H1 (cell line): Measurements from ENCODE around the gene CELF1. TPM values are rescaled to one million over a fixed set of nuclear protein-coding genes. Genes with fewer than 3 reads are reported as not detected.

Source experiments
- CTCF ChIA-PET: fragments of 300-600 bp; sonication (Branson Sonifier 250); formaldehyde crosslinking; loops from one replicate; lab custom pipeline; 2021; ENCODE audit not compliant: partially characterized antibody; lab: Charles Lee
- POLR2A ChIA-PET: fragments of 300-600 bp; sonication (Branson Sonifier 250); formaldehyde crosslinking; loops from one replicate; lab custom pipeline; 2021; ENCODE audit warnings: inconsistent platforms; ENCODE audit not compliant: partially characterized antibody; lab: Charles Lee
- DNase-seq, 2 experiments: peaks; one replicate each; pipeline versions ENCODE4 v3.0.0 to v3.0.0-alpha.2; 2010 to 2022; ENCODE audit warnings: low spot score in 2 of 2, low read depth in 1 of 2, mixed read lengths in 1 of 2
- FAIRE-seq: peaks from 2 replicates; lab custom pipeline; 2011; peaks lifted over from hg19 to GRCh38; lab: Jason Lieb, UNC
- H2AFZ ChIP-seq: 2 replicates; pipeline ENCODE4 v1.8.1; 2012; ENCODE audit warnings: low read length, inconsistent platforms
- H2AK5ac ChIP-seq: 2 replicates; pipeline ENCODE4 v1.6.1; 2013; ENCODE audit warnings: low read depth, low read length
- H2BK120ac ChIP-seq: replicated peaks from 2 replicates; pipeline ENCODE3; 2013; ENCODE audit warnings: low read depth, low read length, inconsistent platforms
- H2BK12ac ChIP-seq: 2 replicates; pipeline ENCODE4 v1.6.1; 2013; ENCODE audit warnings: low read depth, low read length
- H2BK15ac ChIP-seq: 2 replicates; pipeline ENCODE4 v1.6.1; 2013; ENCODE audit warnings: low read length
- H2BK20ac ChIP-seq: 2 replicates; pipeline ENCODE4 v1.6.1; 2013; ENCODE audit warnings: low read length
- H2BK5ac ChIP-seq: 2 replicates; pipeline ENCODE4 v1.6.1; 2013; ENCODE audit warnings: low read depth, low read length
- H3K14ac ChIP-seq: 2 replicates; pipeline ENCODE4 v1.6.1; 2013; ENCODE audit warnings: inconsistent platforms; ENCODE audit not compliant: insufficient read length
- H3K18ac ChIP-seq: 2 replicates; pipeline ENCODE4 v1.6.1; 2013; ENCODE audit warnings: low read length; ENCODE audit errors: extremely low read depth
- H3K23ac ChIP-seq: 2 replicates; pipeline ENCODE4 v1.6.1; 2013; ENCODE audit warnings: inconsistent platforms; ENCODE audit not compliant: insufficient read length
- H3K23me2 ChIP-seq: 2 replicates; pipeline ENCODE4 v1.6.1; 2013; ENCODE audit warnings: low read depth, low read length
- H3K27ac ChIP-seq: 2 replicates; pipeline ENCODE4 v1.6.1; 2011; ENCODE audit warnings: low read depth, low read length, inconsistent platforms
- H3K27me3 ChIP-seq, 4 experiments: replicated peaks in 1 of 4; 1 replicate in 1 of 4; 2 replicates in 3 of 4; pipeline versions ENCODE4 v1.6.1 to v1.8.1; 2011 to 2013; ENCODE audit warnings: low read length in 3 of 4, mild to moderate bottlenecking in 3 of 4, inconsistent platforms in 2 of 4, mixed read lengths in 2 of 4, moderate library complexity in 1 of 4; ENCODE audit not compliant: control insufficient read depth in 3 of 4, insufficient read depth in 3 of 4; ENCODE audit errors: extremely low read depth in 1 of 4
- H3K36me3 ChIP-seq, 4 experiments: 2 replicates each; pipeline versions ENCODE4 v1.6.1 to v1.8.1; 2011 to 2013; ENCODE audit warnings: mild to moderate bottlenecking in 4 of 4, low read length in 3 of 4, moderate library complexity in 2 of 4, control low read depth in 1 of 4, inconsistent platforms in 1 of 4; ENCODE audit not compliant: insufficient read depth in 4 of 4, control insufficient read depth in 2 of 4
- H3K4ac ChIP-seq: replicated peaks from 2 replicates; pipeline ENCODE3; 2013; ENCODE audit warnings: low read length, low read depth, mixed read lengths, inconsistent platforms; ENCODE audit not compliant: insufficient read length
- H3K4me1 ChIP-seq, 4 experiments: replicated peaks in 1 of 4; 1 replicate in 1 of 4; 2 replicates in 3 of 4; pipeline versions ENCODE4 v1.6.1 to v1.8.1; 2011 to 2013; ENCODE audit warnings: low read length in 3 of 4, inconsistent platforms in 2 of 4, mixed read lengths in 1 of 4; ENCODE audit not compliant: insufficient read depth in 4 of 4, control insufficient read depth in 3 of 4
- H3K4me2 ChIP-seq, 2 experiments: 2 replicates each; pipeline versions ENCODE4 v1.6.1 to v1.8.1; 2011 to 2013; ENCODE audit warnings: low read depth in 2 of 2, low read length in 2 of 2, control low read depth in 1 of 2, inconsistent platforms in 1 of 2, mild to moderate bottlenecking in 1 of 2; ENCODE audit not compliant: insufficient read depth in 1 of 2
- H3K4me3 ChIP-seq, 4 experiments: fragments of 200-600, 300-600 bp in 1 of 4; sonication (generic), shearing (Covaris generic), sonication (Bioruptor Twin) in 1 of 4; 2 replicates each; pipeline versions ENCODE4 v1.5.1 to v1.8.1; 2011 to 2016; ENCODE audit warnings: low read length in 4 of 4, low read depth in 3 of 4, control low read depth in 2 of 4, inconsistent platforms in 2 of 4, mild to moderate bottlenecking in 2 of 4, mixed read lengths in 1 of 4, moderate library complexity in 1 of 4; ENCODE audit not compliant: insufficient read depth in 2 of 4; ENCODE audit errors: extremely low read depth in 1 of 4
- H3K56ac ChIP-seq: replicated peaks from 2 replicates; pipeline ENCODE3; 2013; ENCODE audit warnings: low read depth, mild to moderate bottlenecking, mixed read lengths, low read length, inconsistent platforms; ENCODE audit not compliant: insufficient read length
- H3K79me1 ChIP-seq: 2 replicates; pipeline ENCODE4 v1.6.1; 2013; ENCODE audit warnings: low read depth, low read length, control low read depth
- H3K79me2 ChIP-seq, 2 experiments: 2 replicates each; pipeline versions ENCODE4 v1.6.1 to v1.8.1; 2012 to 2013; ENCODE audit warnings: low read length in 2 of 2, mild to moderate bottlenecking in 2 of 2, inconsistent platforms in 1 of 2; ENCODE audit not compliant: insufficient read depth in 2 of 2, control insufficient read depth in 1 of 2
- H3K9ac ChIP-seq, 4 experiments: replicated peaks in 1 of 4; 1 replicate in 1 of 4; 2 replicates in 3 of 4; pipeline versions ENCODE4 v1.6.1 to v1.8.1; 2011 to 2013; ENCODE audit warnings: low read depth in 3 of 4, low read length in 3 of 4, control low read depth in 2 of 4, mild to moderate bottlenecking in 2 of 4, moderate library complexity in 2 of 4, inconsistent platforms in 1 of 4; ENCODE audit errors: extremely low read depth in 1 of 4
- H3K9me3 ChIP-seq, 2 experiments: 2 replicates each; pipeline versions ENCODE4 v1.6.1 to v1.8.1; 2012 to 2013; ENCODE audit warnings: mild to moderate bottlenecking in 2 of 2, moderate library complexity in 2 of 2, control low read depth in 1 of 2, inconsistent platforms in 1 of 2, low read depth in 1 of 2, low read length in 1 of 2, mixed read lengths in 1 of 2; ENCODE audit not compliant: insufficient read depth in 2 of 2
- H4K20me1 ChIP-seq, 2 experiments: replicated peaks in 1 of 2; 2 replicates each; pipeline versions ENCODE3 to v1.8.1; 2011 to 2013; ENCODE audit warnings: inconsistent platforms in 2 of 2, low read length in 2 of 2, mild to moderate bottlenecking in 1 of 2; ENCODE audit not compliant: insufficient read depth in 2 of 2, control insufficient read depth in 1 of 2
- H4K5ac ChIP-seq: 2 replicates; pipeline ENCODE4 v1.6.1; 2013; ENCODE audit warnings: low read length, low read depth, mixed read lengths, inconsistent platforms; ENCODE audit not compliant: insufficient read length
- H4K8ac ChIP-seq: 2 replicates; pipeline ENCODE4 v1.8.0; 2013; ENCODE audit warnings: mild to moderate bottlenecking, moderate library complexity, low read length, inconsistent platforms; ENCODE audit not compliant: insufficient read depth; ENCODE audit errors: extremely low read depth
- H4K91ac ChIP-seq: replicated peaks from 2 replicates; pipeline ENCODE3; 2013; ENCODE audit warnings: low read length, mixed read lengths, inconsistent platforms; ENCODE audit not compliant: insufficient read length
- CHD2 ChIP-seq: IDR thresholded peaks from 2 replicates; pipeline ENCODE4 v1.6.1; 2012; ENCODE audit warnings: low read length, improper control_type of control experiment
- CTBP2 ChIP-seq: IDR thresholded peaks from 2 replicates; pipeline ENCODE4 v1.7.0; 2011; ENCODE audit warnings: borderline replicate concordance, mild to moderate bottlenecking, moderate library complexity, mixed read lengths, low read length; ENCODE audit not compliant: insufficient read depth, insufficient read length
- GTF2F1 ChIP-seq: IDR thresholded peaks from 2 replicates; pipeline ENCODE4 v1.6.1; 2012; ENCODE audit warnings: low read depth, low read length, improper control_type of control experiment, borderline replicate concordance
- POLR2A ChIP-seq, 2 experiments: IDR thresholded peaks; 1 replicate in 1 of 2; 2 replicates in 1 of 2; pipeline ENCODE4 v1.6.1; 2011; ENCODE audit warnings: low read depth in 2 of 2, low read length in 2 of 2, mild to moderate bottlenecking in 2 of 2; ENCODE audit errors: control extremely low read depth in 1 of 2
- RBBP5 ChIP-seq: IDR thresholded peaks from 2 replicates; pipeline ENCODE4 v1.7.1; 2012; ENCODE audit warnings: low read depth, mild to moderate bottlenecking, inconsistent platforms, low read length, moderate library complexity, borderline replicate concordance
- SP2 ChIP-seq: IDR thresholded peaks from 2 replicates; pipeline ENCODE4 v1.6.1; 2012; ENCODE audit warnings: mild to moderate bottlenecking, low read length, inconsistent platforms
- WGBS, 2 experiments: shearing (Covaris generic) in 1 of 2; methylation state at CpG; one replicate each; pipeline versions ENCODE4 v1.1.6 to v1.1.7; 2013 to 2015; ENCODE audit warnings: low lambda C conversion rate in 2 of 2, mixed read lengths in 2 of 2, inconsistent platforms in 1 of 2, low coverage in 1 of 2, missing lambda C conversion rate in 1 of 2; ENCODE audit not compliant: insufficient replicate concordance in 2 of 2, insufficient coverage in 1 of 2, insufficient read length in 1 of 2; ENCODE audit errors: extremely low coverage in 1 of 2, missing lambda C conversion rate in 1 of 2; 5-methylcytosine and 5-hydroxymethylcytosine counted together
- polyA plus RNA-seq, 7 experiments: library from polyadenylated mRNA; depleted of rRNA in 3 of 7; stranded (reverse) in 5 of 7; unstranded in 2 of 7; fragments of >200 nt in 5 of 7; fragments of 200-250 nt in 2 of 7; gene quantifications; 1 replicate in 5 of 7; 2 replicates in 1 of 7; 4 replicates in 1 of 7; pipeline versions ENCODE4 v1.2.1 to v1.2.3, GENCODE V29; 2011 to 2013; ENCODE audit warnings: missing spikeins in 2 of 7, mixed read lengths in 2 of 7
- total RNA-seq: library from RNA; stranded (reverse); fragmentation: NEBNext Ultra II Directional; extraction: Animal tissue kit (Norgen Biotek cat#: 25700); gene quantifications from 2 replicates; pipeline ENCODE4 v1.2.1, GENCODE V29; 2021

CELF1 gene
- total and polyA plus RNA-seq, 2 of the 8 experiments (the other 6 are each of a cell fraction or from before 2014, with no cell fraction given): 131 to 197 TPM

- Histone ChIP-seq H3K27ac (no peak overlapping the region), H3K79me1 (no peaks in the 10 kb centered on the region), H2BK12ac (no peak overlapping the region), H3K4me2 (no peak overlapping the region), H2BK20ac (no peak overlapping the region), H3K4ac (no peak overlapping the region), H4K8ac (no peak overlapping the region), H3K18ac (no peak overlapping the region), H3K4me1 (no peaks in the 10 kb centered on the region), H3K27me3 (no peaks in the 10 kb centered on the region), H3K9ac (no peak overlapping the region), H2AFZ (no peak overlapping the region), H4K91ac (no peak overlapping the region), H4K20me1 (no peaks in the 10 kb centered on the region), H2BK15ac (no peak overlapping the region), H3K36me3 (no peaks in the 10 kb centered on the region), H3K9me3 (no peaks in the 10 kb centered on the region), H2BK120ac (no peak overlapping the region), H3K23me2 (no peaks in the 10 kb centered on the region), H3K23ac (no peak overlapping the region), H4K5ac (no peak overlapping the region), H2AK5ac (no peak overlapping the region), H3K79me2 (no peaks in the 10 kb centered on the region), H3K56ac (no peak overlapping the region), H3K4me3 (no peak overlapping the region), H2BK5ac (no peak overlapping the region), H3K14ac (no peak overlapping the region)
- ChIA-PET POLR2A (interaction anchor here (1.1 to 1.3 kb wide), 2 partner anchors 25 to 44 kb away, joined by 3 to 8 read pairs; no protein-coding TSS in a partner anchor), CTCF (interaction anchor here (1.1 kb wide), 1 partner anchor 29 kb away, joined by 5 read pairs; no protein-coding TSS in a partner anchor)
- DNase-seq (no peak), FAIRE-seq (no peak)
- 96% methylated on average over 11 of the region's 12 CpGs; no CpG with 5 or more reads in 1 of the 2 experiments for WGBS, 2 experiments
- no peak for TF ChIP-seq POLR2A (IDR thresholded peaks at IDR 0.05; ENCODE audit: control extremely low read depth in 1 of 2, low read depth in 2 of 2, low read length in 2 of 2)
- TF ChIP-seq CTBP2: no peak
- TF ChIP-seq SP2: no peak
- no peak for TF ChIP-seq GTF2F1
- no peak for TF ChIP-seq RBBP5
- TF ChIP-seq CHD2: no peak
These were observed 111.5 kb downstream of the CELF1 start for GRCh38 chr11:47441421-47441820.
